Stimulated activated CD8-positive, alpha-beta memory T cell treated with anti-CD3 and anti-CD28 coated beads, Interleukin-12 subunit alpha, Interleukin-12 subunit beta, amount 100 ng/mL, for 1 hour (primary cell): Measurements from ENCODE around the gene ZGPAT.
"Not testable (repeated sequence)": the region's sequence is repeated elsewhere in the genome, so short reads cannot be mapped to it uniquely, and the experiment has no call there.

Experiments
- DNase-seq: peaks from one replicate; pipeline ENCODE4 v3.0.0-alpha.2; 2020; ENCODE audit warnings: low read depth

The ZGPAT gene

DNA sequence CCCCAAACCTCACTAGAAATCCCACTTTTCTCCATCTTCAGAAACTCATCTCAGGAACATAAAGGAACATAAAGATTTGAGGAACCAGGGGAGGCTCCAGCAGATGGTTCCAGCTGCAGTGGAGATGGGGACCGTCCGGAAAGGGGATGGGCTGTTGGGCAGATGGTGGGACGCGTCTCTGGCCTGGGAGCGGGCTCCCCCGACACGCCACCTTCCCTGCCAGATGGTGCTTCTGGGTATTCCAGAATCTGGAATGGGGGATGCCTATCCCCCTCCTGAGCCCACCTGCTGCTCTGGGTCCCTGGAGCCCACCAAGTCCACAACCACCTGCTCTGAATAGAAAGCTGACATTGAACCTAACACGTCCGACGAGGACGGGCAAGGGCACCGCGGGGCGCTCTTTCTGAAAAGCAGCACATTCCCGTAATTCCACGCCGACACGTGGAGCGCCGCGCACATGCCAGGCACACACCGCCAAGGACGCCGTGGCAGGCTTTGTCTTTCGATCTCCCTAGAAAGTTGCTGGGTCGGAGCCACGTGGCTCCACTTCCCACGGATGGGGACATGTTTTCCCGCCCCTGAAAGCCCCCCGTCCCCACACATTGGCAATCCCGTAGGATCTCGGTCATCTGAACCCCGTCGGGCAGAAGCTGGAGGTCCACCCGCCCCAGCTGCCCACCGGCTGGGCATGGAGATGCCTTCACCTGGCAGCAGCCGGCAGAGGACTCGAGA lies 59.0 kb downstream of the ZGPAT start:
- no peak for DNase-seq

DNA sequence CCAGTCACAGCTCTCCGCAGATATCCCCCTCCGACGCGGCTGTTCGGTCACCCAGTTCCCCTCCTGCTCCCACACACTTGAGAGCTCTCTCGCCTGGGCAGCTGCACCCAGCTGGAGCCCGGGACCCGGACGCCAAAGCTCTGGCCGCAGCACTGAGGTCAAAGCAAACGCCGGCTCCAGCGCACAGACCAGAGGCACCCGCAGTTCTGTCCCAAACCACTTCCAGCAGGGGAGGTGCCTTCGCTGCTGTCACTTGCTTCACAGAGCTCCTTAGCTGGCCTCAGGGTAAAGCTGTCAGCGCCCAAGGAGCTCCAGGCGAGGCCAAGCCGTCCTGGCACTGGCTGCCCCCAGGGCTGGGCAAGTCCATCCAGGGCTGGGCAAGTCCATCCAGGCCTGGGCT lies 59.6 kb downstream of the ZGPAT start:
- no peak for DNase-seq

DNA sequence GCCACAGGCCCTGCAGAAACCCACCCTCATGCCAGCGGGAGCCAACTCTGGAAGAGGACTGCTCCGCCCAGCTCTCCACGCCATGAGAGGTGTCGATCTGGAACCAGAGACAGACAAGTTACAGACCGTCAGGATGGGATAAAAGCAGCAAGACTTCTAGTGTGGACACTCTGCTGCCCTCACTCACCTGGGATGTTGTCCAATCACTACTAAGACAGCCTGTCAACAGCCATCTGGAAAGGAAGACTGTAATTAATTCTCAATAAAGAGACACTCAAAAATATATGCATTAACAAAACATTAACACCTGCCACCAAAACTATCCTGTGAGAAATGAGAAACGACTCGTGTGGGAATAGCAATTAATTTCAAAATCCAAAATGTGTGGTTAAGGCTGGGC lies 60.0 kb downstream of the ZGPAT start:
- DNase-seq, result no peak

DNA sequence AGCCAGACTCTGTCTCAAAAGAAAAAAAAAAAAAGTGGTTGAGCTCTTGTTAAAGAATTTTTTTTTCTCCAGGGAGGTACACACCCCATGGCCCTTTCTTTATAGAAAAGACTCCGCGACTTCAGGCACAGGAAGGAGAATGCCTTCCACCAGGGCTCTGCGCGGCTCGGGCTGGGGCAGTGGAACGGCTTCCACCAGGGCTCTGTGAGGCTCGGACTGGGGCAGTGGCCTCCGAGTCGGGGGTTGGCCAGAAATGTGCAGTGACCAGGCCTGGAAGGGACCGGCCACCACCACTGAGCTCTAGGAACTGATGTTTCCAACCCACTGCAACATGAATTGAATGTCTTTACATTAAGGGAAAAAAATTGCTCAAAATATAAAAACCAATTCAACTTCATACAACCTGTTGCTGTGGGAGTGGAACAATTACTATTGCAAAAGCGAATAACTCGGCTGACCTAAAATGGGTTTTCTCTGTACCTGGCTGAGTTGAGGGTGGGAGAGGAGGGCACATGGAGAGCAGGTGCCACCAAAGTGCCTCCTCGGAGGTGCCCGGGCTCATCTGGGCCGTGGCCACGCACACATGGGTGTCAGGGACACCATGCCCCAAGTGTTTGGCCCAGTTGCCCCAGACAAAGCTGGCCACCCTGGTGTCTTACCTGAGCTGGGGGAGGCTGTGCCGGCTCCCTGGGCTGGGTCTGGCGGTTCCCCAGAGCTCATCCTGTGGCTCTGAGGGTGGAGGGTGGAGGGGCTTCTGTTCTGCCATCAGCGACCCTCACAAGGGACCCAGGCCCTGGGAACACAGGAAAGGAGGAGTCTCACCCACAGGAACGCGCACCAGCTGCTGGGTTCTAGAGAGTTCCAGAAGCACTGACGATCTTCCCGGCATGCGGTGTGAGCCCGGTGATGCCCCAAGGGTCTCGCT lies 61.0 kb downstream of the ZGPAT start:
- no peak for DNase-seq

DNA sequence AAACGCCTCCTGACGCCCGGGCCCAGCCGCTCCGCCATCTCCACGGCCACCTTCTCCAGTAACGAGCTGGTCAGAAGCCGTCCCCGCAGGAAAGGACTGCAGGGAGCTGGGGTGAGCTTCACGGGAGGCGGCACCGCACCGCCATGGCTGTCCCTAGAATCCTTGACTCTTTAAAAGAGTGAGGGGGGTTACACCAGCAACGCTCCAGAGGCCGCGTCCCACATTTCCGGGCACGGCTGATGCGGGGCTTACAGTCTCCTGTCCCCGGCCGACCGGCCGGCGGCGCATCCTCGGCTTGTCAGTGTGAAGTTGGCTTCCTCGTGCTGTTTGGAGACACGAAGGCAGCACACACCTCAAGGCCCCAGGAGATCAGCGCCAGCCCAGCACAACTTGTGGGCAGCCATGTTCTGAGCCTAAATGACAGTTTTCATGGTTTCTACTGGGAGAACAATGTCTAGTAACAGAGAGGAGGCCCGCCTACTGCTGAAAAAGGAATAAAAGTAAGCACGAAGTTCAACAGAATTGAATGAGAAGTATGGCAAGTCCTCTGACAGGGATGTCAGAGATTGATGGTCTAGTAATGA lies 62.1 kb downstream of the ZGPAT start:
- DNase-seq, result no peak

DNA sequence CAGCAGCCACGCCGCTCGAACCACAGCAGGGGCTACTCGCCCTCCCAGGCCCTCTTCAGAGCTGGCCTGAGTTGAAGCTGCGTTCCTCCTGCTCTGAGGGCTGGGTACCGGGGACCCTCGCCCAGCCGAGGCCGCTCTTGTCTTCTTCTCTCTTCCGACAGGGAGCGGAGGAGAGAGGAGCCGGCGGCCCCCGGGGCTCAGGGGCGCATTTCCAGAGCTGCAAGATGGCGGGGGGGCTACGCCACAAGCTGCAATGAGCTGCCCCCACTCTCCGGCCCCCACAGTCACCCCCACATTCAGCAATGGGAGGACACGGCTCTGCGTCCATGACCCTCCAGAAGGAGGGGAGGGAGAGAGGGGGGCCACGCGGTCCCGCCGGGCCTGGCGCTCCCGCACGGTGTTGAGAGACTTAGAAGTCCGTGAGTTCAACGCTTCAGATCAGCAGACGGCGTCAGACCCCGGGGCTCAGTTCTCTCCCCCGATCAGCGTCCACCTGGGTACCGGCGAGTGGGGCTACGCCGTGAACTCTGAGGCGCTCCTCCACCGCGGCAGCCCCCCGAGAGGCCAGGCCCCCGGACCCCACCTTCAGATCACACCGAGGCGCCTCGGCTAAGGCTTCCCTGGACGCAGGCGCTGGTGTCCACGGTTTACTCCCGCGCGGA lies 63.3 kb downstream of the ZGPAT start:
- DNase-seq, result no peak

DNA sequence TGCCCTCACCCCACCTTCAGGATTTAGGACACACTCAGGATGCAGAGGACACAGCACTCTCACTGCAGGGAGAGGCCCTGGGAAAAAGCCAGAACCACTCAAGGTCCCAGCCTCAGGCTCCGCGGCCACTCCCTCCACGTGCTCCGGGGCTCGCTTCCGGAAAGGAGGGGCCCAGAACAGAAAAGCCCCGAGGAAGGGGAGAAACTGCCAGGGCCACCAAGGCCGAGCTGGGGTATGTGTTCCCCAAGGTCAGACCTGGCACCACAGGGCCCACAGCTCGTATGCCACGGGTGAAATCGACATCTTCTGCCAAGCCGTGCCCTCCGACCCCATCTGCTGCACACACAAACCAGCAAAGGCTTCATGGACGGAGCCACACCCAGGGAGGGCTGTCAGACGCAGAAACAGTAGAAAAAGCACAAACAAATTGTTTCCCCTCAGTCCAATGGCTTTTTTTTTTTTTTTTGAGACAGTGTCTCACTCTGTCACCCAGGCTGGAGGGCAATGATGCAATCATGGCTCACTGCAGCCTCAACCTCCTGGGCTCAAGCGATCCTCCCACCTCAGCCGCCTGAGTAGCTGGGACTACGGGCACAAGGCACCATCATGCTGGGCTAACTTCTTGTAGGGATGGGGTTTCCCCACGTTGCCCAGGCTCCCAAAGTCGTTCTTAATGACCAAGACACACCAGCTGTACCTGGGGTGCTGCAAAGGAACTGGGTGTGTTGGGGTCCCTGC lies 65.1 kb downstream of the ZGPAT start:
- DNase-seq, result no peak

DNA sequence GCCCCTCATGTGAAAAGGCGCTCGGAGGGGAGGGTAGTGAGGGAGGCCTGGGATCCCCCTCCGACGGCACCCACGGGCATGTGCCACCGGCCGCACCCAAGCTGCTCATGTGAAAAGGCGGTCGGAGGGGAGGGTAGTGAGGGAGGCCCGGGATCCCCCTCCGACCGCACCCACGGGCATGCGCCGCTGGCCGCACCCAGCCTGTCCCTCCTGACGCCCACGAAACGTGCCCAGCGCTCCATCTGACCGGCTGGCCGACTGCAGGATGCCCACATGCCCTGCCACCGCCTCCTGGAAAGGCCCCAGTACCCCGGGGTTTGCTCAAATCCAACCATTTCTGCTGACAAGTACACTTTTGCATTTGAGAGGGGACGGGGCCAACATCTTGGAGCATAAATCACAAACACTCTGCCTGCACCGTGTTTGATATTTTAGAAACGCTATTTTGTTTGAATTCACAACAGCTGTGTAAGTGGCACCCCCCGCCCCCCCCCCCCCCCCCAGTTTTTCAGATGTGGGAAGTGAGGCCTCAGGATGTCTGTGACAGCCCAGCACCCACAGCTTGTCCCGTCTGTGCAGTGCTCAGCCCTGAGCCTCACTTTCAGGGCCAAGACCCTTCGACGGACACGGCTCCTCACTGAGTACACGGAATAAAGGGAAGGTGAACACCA lies 65.9 kb downstream of the ZGPAT start:
- no peak for DNase-seq

DNA sequence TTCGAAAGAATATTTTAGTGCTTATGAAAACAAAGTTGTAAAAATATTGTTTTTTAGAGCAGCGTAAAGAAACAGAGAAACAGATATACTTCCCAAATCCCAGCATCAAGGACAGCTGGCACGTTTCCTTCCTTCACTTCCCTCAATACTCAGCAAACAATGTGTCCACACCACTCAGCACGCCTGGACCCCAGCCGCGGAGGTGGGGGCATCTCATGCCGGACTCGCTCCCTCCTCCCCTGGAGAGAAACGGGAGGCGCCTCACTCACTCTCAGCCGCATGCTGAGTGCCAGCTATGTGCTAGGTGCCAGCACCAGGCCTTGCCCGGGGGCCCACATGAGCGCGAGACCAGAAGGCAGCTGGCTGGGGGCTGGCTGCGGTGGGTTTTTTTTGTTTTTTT lies 66.5 kb downstream of the ZGPAT start:
- DNase-seq, result no peak

DNA sequence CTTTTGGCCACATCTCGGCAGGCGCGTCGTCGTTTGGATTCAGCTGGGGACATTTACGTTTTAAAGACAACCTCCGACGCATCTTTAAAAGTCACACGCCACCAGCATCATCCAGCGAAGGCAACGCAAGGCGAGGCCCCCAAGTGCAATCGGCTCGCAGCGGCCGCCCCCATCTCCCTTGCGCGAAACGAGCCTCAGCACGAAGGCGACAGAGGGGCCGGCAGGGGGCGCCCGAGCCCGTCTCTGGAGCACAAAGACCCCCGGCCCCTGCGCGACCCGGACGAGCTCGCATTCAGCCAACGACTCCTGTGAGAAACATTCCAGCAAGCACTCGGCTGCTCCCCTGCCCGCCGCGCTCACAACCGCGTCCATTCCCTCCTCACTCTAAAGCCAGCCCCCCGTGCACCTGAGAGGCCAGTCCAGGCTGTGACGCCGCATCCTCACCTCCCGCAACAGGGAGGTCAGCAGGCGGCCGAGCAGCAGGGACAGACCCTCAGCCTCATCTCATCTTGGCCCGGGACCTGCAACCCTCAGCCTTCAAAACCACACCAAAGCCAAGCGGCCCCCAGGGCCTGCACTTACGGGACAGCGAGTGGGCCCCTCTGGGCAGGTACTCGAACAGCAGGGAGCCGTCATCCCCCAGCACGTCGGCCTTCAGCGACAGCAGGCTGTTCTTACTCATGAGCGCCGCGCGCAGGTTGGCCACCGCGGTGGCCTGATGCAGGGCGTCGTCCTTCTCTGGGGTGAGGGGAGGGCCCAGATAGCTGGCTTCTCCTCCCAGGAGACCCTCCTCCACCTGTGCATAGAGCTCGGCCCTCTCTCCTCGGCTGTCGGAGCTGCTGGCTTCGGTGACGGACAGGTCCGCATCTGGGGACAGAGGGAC lies 67.5 kb downstream of the ZGPAT start:
- no peak for DNase-seq

DNA sequence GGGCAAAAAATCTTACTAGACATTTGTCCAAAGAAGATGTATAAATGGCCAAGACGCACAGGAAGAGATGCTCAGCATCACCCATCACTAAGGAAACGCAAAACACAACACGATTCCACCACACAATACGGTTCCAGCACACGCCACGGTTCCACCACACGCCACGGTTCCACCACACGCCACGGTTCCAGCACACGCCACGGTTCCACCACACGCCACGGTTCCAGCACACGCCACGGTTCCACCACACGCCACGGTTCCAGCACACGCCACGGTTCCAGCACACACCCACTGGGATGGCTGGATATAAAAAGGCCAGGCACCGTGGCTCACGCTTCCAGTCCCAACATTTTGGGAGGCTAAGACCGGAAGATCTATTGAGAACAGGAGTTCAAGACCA lies 69.0 kb downstream of the ZGPAT start:
- DNase-seq, result not testable (repeated sequence)

DNA sequence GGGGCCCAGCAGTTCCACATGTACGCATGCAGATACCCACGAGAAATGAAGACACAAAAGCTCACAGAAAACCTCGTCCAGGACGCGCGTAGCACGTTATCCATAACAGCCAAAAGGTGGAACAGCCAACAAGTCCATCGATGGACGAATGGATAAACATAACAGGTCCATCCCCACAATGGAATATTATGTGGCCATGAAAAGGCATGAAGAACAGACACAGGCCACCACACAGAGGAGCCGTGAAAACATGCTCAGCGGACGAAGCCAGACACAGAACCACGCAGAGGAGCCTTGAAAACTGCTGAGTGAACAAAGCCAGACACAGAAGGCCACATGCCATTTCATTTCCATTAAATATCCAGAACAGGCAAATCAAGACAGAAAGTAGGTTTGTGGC lies 69.8 kb downstream of the ZGPAT start:
- no peak for DNase-seq

DNA sequence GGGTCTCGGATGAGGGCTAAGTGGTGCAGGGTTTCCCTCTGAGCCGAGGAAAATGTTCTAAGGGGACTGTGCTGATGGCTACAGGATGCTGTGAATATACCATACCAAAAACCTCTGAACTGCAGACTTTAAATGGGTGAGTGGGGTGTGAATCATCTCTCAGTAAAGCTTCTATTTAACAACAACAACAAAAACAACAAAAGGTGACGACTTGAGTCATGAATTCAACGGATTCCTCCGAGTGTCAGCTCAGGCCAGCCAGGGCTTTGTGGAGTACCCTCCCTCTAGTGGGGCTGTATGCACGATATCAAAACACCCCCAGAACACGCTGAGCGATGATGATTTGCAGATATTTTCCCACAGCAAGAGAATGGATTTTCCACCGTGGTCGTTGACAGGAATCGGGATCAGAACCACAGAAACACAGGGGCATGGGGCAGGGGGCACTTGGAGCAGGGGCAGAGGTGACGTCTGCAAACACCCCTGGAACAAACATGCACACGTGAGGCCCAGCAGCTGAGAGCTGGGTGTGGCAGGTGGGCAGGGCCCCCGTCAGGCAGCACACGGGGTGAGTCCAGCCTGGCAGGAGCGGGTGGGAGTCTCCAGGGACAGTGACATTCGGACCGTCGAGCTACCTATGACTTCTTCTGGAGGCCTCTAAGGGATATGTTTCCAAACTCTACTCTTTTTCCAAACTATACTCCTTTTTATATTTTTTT lies 70.4 kb downstream of the ZGPAT start:
- DNase-seq, result no peak

DNA sequence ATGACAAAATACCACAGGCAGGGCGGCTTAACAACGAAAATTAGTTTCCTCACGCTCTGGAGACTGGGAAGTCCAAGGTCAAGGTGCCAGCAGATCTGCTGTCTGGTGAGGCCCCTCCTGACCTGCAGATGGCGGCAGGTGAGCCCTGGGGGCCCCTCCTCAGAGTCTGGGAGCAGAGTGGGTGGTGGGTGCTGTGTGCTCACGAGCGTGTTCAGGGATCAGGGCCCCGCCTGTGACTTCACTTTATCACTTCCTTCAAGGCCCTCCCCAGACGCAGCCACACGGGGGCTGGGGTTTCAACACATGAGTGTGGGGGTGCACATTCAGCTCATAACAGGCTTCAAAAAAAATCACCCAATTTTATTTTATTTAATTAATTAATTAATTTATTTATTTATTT lies 71.0 kb downstream of the ZGPAT start:
- DNase-seq, result no peak

DNA sequence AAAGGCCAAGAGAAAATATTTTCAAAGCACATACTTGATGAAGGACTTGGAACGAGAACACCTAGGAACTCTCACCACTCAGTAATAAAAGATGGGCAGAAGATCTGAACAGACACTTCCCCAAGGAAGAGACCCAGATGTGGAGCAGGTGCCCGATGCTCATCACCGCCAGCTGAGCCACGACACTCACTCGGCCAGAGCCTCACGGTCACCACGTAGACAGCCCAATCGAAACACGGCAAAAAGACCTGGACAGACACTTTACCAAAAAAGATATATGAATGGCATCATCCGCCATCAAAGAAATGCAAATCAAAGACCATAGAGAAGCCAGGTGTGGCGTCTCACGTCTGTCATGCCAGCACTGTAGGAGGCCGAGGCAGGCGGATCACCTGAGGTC lies 73.3 kb downstream of the ZGPAT start:
- DNase-seq, result no peak

DNA sequence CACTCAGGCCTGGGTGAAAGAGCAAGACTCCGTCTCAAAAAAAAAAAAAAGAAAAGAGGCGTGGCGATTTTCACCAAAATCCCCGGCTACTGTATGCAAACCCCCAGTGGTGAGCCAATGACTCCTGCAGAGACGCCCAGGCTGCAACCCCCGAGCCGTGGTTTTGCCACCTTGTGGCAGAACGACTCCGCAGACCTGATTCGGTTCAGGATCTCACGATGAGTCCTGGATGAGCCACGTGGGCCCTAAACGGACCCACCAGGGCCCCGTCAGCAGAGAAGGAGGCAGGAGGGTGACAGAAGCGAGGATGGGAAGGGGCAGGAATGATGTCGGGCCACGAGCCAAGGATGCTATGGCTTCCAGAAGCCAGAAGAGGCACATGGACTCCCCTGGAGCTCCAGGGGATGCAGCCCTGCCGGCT lies 74.2 kb downstream of the ZGPAT start:
- peak; percentile 15 for DNase-seq

DNA sequence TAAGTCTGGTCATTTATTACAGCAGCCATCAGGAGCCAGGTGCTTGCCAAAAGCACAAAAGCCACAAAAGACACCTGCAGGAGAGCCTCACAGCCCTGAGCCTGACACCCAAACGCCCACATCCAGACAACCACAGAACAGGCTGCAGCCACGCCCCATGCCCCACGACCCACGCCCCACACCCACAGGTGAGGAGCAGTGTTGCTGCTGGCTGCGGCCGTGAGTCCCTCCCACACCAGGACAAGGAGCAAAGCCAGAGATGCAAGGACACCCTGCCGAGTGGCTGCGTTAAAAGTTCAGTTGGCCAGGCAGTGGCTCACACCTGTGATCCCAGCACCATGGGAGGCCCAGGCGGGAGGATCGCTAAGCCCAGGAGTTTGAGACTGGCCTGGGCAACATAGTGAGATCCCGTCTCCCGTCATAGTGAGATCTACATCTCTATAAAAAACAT lies 74.7 kb downstream of the ZGPAT start:
- no peak for DNase-seq

DNA sequence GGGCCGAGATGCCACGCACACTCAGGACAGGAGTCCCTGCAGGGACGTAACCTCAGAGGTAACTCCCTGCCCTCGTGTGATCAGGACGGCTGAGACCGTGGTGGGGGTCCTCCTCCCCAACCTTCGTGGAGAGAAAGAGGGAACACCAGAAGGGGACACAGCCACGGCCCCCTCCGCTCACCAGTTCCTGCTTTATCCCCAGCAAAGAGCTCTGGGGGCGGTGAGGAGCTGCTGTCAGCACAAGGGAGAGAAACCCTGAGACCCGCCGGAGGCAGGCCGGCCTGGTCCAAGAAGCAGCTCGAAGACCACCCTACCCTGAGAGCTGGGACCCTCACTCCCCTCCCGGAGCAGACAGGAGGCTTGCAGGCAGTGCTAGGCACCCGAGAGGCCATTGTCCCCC lies 76.1 kb downstream of the ZGPAT start:
- DNase-seq, result no peak

DNA sequence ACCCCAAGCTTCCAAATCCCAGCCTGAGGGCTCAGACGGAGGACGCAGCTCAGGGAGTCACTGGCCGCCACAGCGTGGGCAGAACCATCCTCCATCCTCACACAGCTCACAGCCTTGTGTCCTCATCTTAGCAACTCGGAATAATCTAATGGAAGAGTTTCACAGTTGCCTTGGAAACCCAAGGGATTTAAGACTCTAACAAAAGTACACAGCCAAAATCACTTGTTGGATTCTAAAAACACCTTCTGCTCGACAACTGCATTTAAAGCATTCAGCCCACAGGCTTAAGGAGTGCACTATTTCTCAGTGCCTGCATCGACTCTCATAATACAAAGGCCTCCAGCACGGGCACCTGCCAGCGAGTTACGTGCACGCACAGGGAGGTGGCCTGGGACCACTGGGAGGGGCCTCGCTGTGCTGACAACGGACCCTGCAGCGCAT lies 77.9 kb downstream of the ZGPAT start:
- no peak for DNase-seq
